Activated CD8-positive, alpha-beta memory T cell treated with anti-CD3 and anti-CD28 coated beads, Interleukin-2, amount 50 U/mL, for 24 hours (primary cell): Measurements from ENCODE around the gene NAIF1.
"Not testable (repeated sequence)": the region's sequence is repeated elsewhere in the genome, so short reads cannot be mapped to it uniquely, and the experiment has no call there.

ENCODE experiments used
- DNase-seq: peaks from one replicate; pipeline ENCODE4 v3.0.0-alpha.2; 2020; ENCODE audit errors: extremely low read depth

The NAIF1 gene

DNA sequence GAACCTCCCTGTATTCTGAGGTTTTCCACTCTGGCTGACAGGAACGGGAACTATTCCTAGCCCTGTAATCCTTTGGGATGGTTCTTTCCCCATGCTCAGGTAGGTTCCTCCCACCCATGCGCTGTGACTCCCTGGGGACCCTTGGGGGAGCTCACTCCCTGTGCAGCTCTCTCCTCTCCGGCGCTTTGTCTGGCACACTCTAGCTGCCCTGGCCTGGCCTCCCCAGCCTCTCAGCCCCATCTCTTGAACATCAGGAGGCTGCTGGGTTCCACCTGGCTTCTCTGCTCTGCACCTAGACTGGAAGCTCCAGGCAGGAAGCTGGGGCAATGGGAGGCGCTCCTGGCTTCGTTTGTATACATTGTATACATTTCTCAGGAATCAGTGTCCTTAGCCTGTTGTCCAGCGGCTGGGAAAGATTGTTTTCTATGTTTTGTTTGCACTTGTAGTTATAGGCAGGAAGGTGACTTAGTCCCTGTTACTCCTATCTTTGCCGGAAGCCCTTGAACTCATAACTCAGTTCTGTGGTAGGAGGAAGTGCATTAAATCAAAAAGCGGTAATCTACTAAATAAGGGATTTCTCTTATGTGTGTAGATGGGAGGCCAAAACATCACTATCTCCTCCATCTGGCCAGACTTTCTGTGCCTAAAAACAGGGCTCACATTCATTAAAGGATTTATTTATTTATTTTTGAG, 21.3 kb upstream of the NAIF1 start:
- no peak for DNase-seq

GRCh38 chr9:128087262-128087661, 20.1 kb upstream of the NAIF1 start:
- no peak for DNase-seq

- no peak for DNase-seq
Observed at GRCh38 chr9:128085943-128086342, 18.8 kb upstream of the NAIF1 start.

GRCh38 chr9:128084746-128085145, 17.6 kb upstream of the NAIF1 start:
- no peak for DNase-seq

DNA sequence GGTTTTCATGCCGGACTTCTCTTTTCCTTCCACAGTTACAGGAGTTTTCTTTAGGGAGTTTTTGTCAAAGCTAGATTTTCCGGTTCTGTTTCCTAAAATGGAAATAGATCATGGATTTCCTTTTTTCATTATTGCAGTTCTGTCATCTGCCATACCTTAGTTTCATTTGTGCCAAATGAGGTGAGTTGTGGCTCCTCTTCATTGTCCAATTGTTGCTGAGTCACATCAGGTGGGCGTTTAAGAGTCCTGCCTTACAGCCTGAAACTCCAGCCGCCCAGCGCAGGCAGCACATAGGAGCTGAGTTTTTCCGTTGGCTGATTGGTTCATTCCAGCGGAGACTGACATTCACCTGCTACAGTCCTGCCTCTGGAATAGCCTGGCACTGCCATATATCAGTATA, 15.0 kb upstream of the NAIF1 start:
- DNase-seq: no peak

- DNase-seq: no peak
Observed at GRCh38 chr9:128081056-128081455, 13.9 kb upstream of the NAIF1 start.

GRCh38 chr9:128080206-128080605, 13.1 kb upstream of the NAIF1 start:
- DNase-seq: no peak

DNA sequence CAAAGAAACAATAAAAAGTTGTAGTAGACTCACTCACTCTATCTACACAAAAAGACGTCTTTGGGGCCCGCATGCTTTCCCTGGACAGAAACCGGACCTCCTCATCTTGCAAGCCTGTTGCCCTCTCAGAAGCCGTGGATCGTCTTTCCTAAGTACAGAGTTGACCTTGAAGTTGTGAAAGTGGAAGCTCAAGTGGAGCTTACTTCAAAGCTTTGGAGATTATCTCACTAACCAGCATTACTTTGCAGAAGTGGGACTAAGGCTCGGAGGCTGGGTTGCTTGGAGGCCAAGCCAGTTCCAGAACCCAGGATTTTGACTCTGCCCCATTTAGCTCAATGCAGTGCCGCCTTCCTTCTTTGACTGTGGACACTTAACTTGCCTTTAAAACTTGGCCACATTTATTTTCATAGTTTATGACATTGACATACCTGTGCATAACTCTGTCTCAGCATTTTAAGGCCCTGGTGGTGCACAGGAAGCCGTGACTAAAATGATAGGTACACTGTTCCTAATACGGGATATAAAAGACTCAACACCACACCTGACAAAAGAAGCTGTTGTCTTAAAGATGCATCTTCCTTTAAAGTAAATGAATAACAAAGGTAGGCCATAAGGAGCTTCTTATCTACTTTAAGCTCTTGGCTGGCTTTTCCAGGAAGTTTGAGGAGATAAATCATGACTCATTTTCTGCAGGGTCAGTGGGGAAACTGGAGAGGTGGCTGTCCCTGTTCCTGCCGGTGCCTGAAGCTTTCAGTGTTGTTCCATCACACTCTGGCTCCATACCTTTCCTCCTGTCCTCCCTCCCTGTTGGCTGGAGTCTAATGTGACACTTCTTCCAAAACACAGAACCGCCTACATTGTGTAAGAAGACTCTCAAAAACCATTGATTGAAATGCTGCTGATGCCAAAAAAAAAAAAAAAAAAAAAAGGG, 11.6 kb upstream of the NAIF1 start:
- no peak for DNase-seq

DNA sequence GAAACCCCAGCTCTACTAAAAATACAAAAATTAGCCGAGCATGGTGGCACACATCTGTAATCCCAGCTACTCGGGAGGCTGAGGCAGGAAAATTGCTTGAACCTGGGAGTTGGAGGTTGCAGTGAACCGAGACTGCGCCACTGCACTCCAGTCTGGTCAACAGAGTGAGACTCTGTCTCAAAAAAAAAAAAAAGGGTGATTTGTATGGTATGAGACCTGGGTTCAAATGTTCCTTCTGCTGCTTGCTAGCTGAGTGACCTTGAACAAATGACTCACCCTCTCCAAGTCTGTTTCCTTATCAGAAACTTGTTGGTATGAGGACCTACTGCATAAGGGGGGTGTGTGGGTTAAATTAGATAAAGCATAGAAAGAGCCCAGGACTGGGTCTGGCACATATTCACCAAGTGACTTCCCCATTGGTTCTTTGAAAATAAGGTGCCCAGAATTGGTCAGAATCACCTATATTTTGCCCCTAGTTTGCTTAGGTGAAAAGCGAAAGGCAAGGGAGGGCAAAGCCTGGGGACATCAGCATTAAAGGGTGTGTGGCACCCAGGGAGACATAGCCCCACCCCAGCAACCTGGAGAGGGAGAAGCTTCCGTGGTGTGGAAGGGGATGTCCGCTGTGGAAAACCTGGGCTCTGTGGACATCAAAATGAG, 10.9 kb upstream of the NAIF1 start:
- DNase-seq: no peak

DNA sequence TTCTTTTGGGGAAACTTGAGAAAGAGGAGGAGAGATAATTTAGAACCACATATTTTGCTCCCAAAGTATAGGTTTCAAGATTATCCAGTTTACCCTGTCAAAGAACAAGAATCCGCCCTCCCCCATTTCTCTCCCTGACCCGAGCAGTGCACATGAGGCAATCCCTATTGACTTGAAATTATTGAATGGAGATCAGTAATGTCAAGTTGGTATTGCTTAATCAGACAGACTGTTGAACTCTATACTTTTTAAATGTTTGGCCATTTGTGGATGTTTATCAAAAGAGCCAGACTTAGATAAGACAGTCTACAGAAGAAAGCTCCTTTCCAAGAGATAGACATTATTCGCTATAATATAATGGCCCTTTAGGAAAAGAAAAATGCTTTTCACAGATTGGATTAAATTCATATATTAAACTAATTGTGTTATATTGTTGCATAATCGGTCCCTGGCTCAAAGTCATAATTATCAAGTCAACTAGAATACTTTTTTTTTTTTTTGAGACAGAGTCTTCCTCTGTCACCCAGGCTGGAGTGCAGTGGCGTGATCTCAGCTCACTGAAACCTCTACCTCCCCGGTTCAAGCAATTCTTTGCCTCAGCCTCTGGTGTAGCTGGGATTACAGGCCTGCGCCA, 6.2 kb upstream of the NAIF1 start:
- no peak for DNase-seq

- peak; percentile 32 for DNase-seq
Observed at GRCh38 chr9:128072144-128073021, 5.3 kb upstream of the NAIF1 start.

DNA sequence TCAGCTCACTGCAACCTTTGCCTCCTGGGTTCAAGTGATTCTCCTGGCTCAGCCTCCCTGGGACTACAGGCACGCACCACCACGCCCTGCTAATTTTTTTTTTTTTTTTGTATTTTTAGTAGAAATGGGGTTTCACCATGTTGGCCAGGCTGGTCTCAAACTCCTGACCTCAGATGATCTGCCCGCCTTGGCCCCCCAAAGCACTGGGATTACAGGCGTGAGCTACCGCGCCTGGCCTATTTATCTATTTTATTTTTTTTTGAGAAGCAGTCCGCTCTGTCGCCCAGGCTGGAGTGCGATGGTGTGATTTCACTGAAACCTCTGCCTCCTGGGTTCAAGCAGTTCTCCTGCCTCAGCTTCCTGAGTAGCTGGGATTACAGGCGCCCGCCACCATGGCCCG, 4.4 kb upstream of the NAIF1 start:
- DNase-seq: not testable (repeated sequence)

DNA sequence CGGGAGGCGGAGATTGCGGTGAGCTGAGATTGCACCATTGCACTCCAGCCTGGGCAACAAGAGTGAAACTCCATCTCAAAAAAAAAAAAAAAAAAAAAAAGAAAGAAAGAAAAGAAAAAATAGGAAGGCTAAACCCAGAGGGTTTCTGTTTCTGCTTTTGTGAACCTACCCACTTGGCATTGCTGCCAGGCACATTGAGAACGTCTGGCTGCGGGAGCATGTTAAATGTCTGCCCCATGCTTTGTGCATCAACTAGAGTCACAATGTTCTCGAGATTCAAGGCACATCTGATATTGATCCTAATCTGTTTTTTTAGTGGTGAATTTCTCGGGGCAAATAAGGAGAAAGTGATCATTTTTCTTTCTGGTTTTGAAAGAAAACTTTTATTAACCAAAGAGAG, 3.8 kb upstream of the NAIF1 start:
- no peak for DNase-seq

GRCh38 chr9:128068386-128069205, 1.5 kb upstream of the NAIF1 start:
- no peak for DNase-seq

DNA sequence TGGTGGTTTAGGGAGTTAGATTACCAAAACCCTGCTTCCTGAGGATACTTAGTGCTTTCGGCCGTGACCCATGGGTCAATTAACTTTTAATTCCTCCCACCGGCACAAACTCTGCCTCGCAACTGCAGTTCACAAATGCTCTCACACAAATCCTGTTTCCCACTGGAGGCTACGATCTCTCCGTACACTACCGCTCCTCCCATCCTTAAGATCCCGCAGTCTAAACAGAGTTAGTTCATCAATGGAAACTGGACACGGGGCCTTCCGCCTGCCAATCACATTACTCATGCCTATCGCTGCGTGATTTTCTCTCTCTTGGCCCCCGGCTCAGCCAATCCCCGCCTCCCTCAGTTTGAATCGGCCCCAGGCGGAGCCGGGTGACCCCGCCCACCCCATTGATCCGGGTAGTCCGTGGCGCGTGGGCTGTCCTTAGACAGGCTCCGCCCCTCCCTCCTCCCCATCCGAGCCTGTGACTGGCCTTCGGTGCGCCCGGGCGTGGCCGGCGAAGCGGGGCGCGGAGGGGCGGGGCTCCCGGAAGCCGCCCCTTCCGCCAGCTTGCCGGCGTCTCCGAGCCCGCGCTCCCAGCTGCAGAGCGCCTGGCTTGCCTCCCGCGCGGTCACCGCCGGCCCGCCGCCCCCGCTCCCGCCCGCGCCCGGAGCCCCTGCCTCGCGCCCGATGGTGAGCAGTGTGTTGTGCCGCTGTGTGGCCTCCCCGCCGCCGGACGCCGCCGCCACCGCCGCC, 695 bp upstream of the NAIF1 start, which contains the start of gene SLC25A25:
Gene SLC25A25 (plus strand): TSS at position 588 of the 741 bp plus-strand sequence. CDS start 88 bp downstream, at position 676.
- DNase-seq: peak; percentile 99

GRCh38 chr9:128065907-128066712, 1.0 kb downstream of the NAIF1 start:
- DNase-seq: no peak

GRCh38 chr9:128062846-128063831, 4.0 kb downstream of the NAIF1 start:
- no peak for DNase-seq
